Lower leg skin (tissue), 4 donors: Measurements from ENCODE around the gene ENTR1. TPM values are rescaled to one million over a fixed set of nuclear protein-coding genes. Genes with fewer than 3 reads are reported as not detected.

Source experiments
- DNase-seq, 2 donors: peaks; one replicate each; pipeline ENCODE4 v3.0.0-alpha.2; 2019; ENCODE audit warnings: low spot score in 2 of 2
- H3K4me3 ChIP-seq: fragments of 200-600 bp; sonication (generic); 2 replicates; pipeline ENCODE4 v1.5.1; 2017; ENCODE audit warnings: mild to moderate bottlenecking, low read depth; ENCODE audit not compliant: poor library complexity, severe bottlenecking
- POLR2A ChIP-seq, 2 donors: fragments of 450-650 bp; IDR thresholded peaks; one replicate each; pipeline ENCODE4 v1.6.1; 2016 to 2017; ENCODE audit warnings: antibody characterized with exemption in 2 of 2, mild to moderate bottlenecking in 1 of 2, moderate library complexity in 1 of 2
- WGBS, 2 donors: methylation state at CpG; one replicate each; pipeline ENCODE4 v1.1.5; 2018; 5-methylcytosine and 5-hydroxymethylcytosine counted together
- intact Hi-C: fragments of 100-400 bp; cut with DNase I; formaldehyde crosslinking; loops from one replicate; pipeline ENCODE4 v1.15.0; 2023; ENCODE audit warnings: low total_unique reads
- total RNA-seq, 4 donors: library from RNA; depleted of rRNA; stranded (reverse); fragments of >200 nt; gene quantifications; one replicate each; pipeline ENCODE4 v1.1.0, GENCODE V29; 2016
- TF ChIP-seq, protein P1 (sequence below), 3 donors: fragments of 450-650 bp; IDR thresholded peaks; one replicate each; pipeline ENCODE4 v1.5.1; 2016; ENCODE audit warnings: antibody characterized with exemption in 3 of 3, mild to moderate bottlenecking in 3 of 3, moderate library complexity in 2 of 3

ENTR1 gene
- total RNA-seq, 4 donors from 2014 or later: 29.8 to 46.2 (median 36.6) TPM

- TF ChIP-seq POLR2A (IDR thresholded peaks at IDR 0.05): no peak
- TF ChIP-seq, protein P1, sequence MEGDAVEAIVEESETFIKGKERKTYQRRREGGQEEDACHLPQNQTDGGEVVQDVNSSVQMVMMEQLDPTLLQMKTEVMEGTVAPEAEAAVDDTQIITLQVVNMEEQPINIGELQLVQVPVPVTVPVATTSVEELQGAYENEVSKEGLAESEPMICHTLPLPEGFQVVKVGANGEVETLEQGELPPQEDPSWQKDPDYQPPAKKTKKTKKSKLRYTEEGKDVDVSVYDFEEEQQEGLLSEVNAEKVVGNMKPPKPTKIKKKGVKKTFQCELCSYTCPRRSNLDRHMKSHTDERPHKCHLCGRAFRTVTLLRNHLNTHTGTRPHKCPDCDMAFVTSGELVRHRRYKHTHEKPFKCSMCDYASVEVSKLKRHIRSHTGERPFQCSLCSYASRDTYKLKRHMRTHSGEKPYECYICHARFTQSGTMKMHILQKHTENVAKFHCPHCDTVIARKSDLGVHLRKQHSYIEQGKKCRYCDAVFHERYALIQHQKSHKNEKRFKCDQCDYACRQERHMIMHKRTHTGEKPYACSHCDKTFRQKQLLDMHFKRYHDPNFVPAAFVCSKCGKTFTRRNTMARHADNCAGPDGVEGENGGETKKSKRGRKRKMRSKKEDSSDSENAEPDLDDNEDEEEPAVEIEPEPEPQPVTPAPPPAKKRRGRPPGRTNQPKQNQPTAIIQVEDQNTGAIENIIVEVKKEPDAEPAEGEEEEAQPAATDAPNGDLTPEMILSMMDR (IDR thresholded peaks at IDR 0.05): no peak
Observed at GRCh38 chr9:136402067-136402466, 8.3 kb downstream of the ENTR1 start.

GRCh38 chr9:136401173-136401922, 9.1 kb downstream of the ENTR1 start:
- no peak for DNase-seq

More at GRCh38 chr9:136402067-136402466, 8.3 kb downstream of the ENTR1 start:
- no peak overlapping the region for H3K4me3 ChIP-seq
- intact Hi-C loops: no loop called here
- no peak for DNase-seq
- 79 to 80% methylated on average over 11 to 13 of the region's 13 CpGs for WGBS, 2 donors

GRCh38 chr9:136400038-136400834, 10.2 kb downstream of the ENTR1 start, which contains the start of gene SNAPC4:
Gene SNAPC4 (minus strand): TSS chr9:136400170. CDS start chr9:136398428, 1,742 bp downstream.
- TF ChIP-seq POLR2A (IDR thresholded peaks at IDR 0.05): no peak
- TF ChIP-seq, protein P1 (IDR thresholded peaks at IDR 0.05): no peak
- WGBS, 2 donors: 7 to 16% methylated on average over 16 to 60 of the region's 71 CpGs
- H3K4me3 ChIP-seq: peak within 1 kb of the TSS; percentile 73
- intact Hi-C loops: no loop called here
- DNase-seq: peak; percentile 71 to 95

More at GRCh38 chr9:136401173-136401922, 9.1 kb downstream of the ENTR1 start:
- TF ChIP-seq, protein P1 (IDR thresholded peaks at IDR 0.05): no peak
- TF ChIP-seq POLR2A (IDR thresholded peaks at IDR 0.05): no peak
- intact Hi-C loops: no loop called here
- 88 to 90% methylated on average over 18 of the region's 18 CpGs for WGBS, 2 donors
- H3K4me3 ChIP-seq: no peak overlapping the region

DNA sequence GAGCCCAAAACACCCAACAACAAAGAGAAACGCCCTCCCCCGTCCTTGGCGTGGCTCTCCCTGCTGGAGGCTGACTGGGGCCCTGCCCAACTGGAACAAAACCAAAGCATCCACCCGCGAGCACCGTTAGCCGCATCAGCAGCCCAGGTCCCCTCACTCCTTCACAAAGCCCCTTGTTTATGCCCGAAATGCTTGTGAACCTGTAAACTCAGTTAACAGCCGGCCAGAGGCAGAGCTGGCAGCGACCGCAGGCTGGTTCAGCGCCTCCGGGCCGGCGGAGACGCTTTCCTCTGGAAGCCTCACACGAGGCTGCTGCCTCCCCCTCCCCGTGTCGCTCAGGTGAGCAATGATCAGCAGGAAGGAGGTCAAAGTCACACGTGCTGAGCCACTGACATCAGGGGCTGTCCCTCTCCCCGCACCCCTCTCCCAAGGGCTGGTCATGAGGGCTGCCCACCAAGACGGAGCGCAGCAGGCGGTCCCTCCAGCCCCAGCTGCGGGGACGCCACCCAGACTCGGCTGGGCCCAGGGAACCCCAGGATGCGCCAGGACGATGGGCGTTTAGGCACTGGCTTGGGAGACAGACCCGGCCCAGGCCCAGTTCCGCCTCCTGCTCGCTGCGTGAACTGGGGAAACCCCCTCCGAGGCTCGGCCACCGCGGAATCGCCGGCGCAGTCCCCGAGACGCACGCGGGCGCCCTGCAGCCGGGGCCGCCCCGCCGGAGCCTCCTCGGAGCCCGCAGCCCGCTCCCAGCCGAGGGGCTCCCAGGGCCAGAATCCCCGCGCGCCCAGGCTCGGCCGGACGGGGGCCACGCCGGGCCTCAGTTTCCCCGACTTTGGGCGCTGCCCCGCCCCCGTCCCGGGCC, 11.0 kb downstream of the ENTR1 start:
- intact Hi-C loops: no loop called here
- DNase-seq: no peak
- no peak for TF ChIP-seq POLR2A (IDR thresholded peaks at IDR 0.05)
- TF ChIP-seq, protein P1 (IDR thresholded peaks at IDR 0.05): no peak
- 1 to 2% methylated on average over 25 to 33 of the region's 67 CpGs for WGBS, 2 donors
- H3K4me3 ChIP-seq: peak overlapping the region; percentile 73

DNA sequence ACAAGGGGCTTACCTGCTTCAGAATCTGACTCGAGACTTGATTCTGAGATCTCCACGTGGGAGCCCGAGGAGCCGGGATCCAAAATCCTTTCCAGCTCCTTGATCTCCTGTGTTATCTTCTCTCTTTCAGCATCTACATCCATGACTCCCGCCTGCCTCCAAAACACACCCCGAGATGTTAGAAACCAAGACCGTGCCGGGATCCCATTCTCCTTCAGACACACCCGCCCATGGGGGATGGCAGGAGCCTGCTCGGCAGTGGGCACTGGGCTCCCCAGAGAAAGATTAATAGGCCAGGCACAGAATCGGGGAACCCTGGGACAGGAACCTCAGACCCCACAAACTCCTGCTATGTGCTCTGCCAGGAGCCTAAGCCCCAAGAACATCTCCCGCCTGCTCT, 12.1 kb downstream of the ENTR1 start:
- 94 to 97% methylated on average over 12 of the region's 12 CpGs for WGBS, 2 donors

More for the DNA sequence above, 12.1 kb downstream of the ENTR1 start:
- no peak for TF ChIP-seq POLR2A (IDR thresholded peaks at IDR 0.05)
- TF ChIP-seq, protein P1 (IDR thresholded peaks at IDR 0.05): no peak
- no peak for DNase-seq
- intact Hi-C loops: no loop called here
- H3K4me3 ChIP-seq: no peak overlapping the region
